K562 (cell line): ENCODE results near the gene MLLT3. TPM values are rescaled to one million over a fixed set of nuclear protein-coding genes. Genes with fewer than 3 reads are reported as not detected.

Source experiments
- ATAC-seq: fragments of 200-7000 bp; cut with Tn5 transposase; 3 replicates; pipeline ENCODE4 v1.9.1; 2020; ENCODE audit warnings: moderate library complexity
- BruUV-seq: library from RNA; stranded (reverse); fragments of 400-500 nt; replicated peaks from 2 replicates; lab custom pipeline; 2021; lab: Mats Ljungman, UMichigan
- CTCF ChIA-PET: fragments of 300-600 bp; formaldehyde crosslinking; extraction: SDS; loops from one replicate; lab custom pipeline; 2021; ENCODE audit warnings: low intra/inter-chr PET ratio; lab: Yijun Ruan, JAX
- POLR2A ChIA-PET: fragments of 300-600, 350-650 bp; sonication (Branson Sonifier 250); formaldehyde crosslinking; extraction: SDS; loops from one replicate; lab custom pipeline; 2021; ENCODE audit warnings: antibody characterized with exemption, inconsistent platforms; lab: Yijun Ruan, JAX
- DNase-seq, 4 experiments: peaks; one replicate each; pipeline versions ENCODE4 v3.0.0 to v3.0.0-alpha.2; 2011 to 2018; ENCODE audit warnings: low spot score in 3 of 4, mixed read lengths in 3 of 4; ENCODE audit errors: extremely low read depth in 1 of 4
- FAIRE-seq: peaks from 2 replicates; lab custom pipeline; 2011; peaks lifted over from hg19 to GRCh38; lab: Jason Lieb, UNC
- H2AFZ ChIP-seq: 2 replicates; pipeline ENCODE4 v1.6.0; 2011; ENCODE audit warnings: low read depth, low read length, control low read depth, inconsistent platforms
- H3K27ac ChIP-seq: fragments of 200-600 bp; 3 replicates; pipeline ENCODE4 v1.8.0; 2011; ENCODE audit warnings: low read depth, mild to moderate bottlenecking, control low read depth, inconsistent platforms, low read length, moderate library complexity, mixed read lengths; ENCODE audit errors: extremely low read depth
- H3K27me3 ChIP-seq, 2 experiments: fragments of 300-600 bp in 1 of 2; 2 replicates in 1 of 2; 3 replicates in 1 of 2; pipeline versions ENCODE4 v1.6.0 to v1.8.0; 2011; ENCODE audit warnings: inconsistent platforms in 2 of 2, low read length in 2 of 2, mild to moderate bottlenecking in 1 of 2, mixed read lengths in 1 of 2, moderate library complexity in 1 of 2; ENCODE audit not compliant: control insufficient read depth in 2 of 2, insufficient read depth in 2 of 2
- H3K36me3 ChIP-seq: fragments of 300-600 bp; 3 replicates; pipeline ENCODE4 v1.8.0; 2011; ENCODE audit warnings: mild to moderate bottlenecking, low read length, inconsistent platforms; ENCODE audit not compliant: control insufficient read depth, insufficient read depth
- H3K4me1 ChIP-seq, 2 experiments: fragments of 200-600 bp in 1 of 2; replicated peaks in 1 of 2; 2 replicates in 1 of 2; 3 replicates in 1 of 2; pipeline versions ENCODE4 v1.5.1 to v1.8.0; 2011; ENCODE audit warnings: inconsistent platforms in 2 of 2, low read length in 2 of 2, mild to moderate bottlenecking in 1 of 2, mixed read lengths in 1 of 2, moderate library complexity in 1 of 2; ENCODE audit not compliant: control insufficient read depth in 2 of 2, insufficient read depth in 2 of 2
- H3K4me2 ChIP-seq: 2 replicates; pipeline ENCODE4 v1.6.1; 2011; ENCODE audit warnings: low read length, control low read depth, inconsistent platforms, mixed read lengths; ENCODE audit not compliant: insufficient read depth
- H3K4me3 ChIP-seq: fragments of 200-600 bp; sonication (generic), shearing (Covaris generic); 2 replicates; pipeline ENCODE4 v1.5.1; 2016; ENCODE audit warnings: control low read depth, inconsistent platforms
- H3K79me2 ChIP-seq: fragments of 200-600 bp; 3 replicates; pipeline ENCODE4 v1.8.0; 2011; ENCODE audit warnings: low read length, inconsistent platforms; ENCODE audit not compliant: control insufficient read depth, insufficient read depth
- H3K9ac ChIP-seq, 2 experiments: 2 replicates each; pipeline versions ENCODE4 v1.6.0 to v1.6.1; 2011; ENCODE audit warnings: low read depth in 2 of 2, low read length in 2 of 2, control low read depth in 1 of 2, inconsistent platforms in 1 of 2, mild to moderate bottlenecking in 1 of 2, mixed read lengths in 1 of 2; ENCODE audit not compliant: insufficient read depth in 1 of 2
- H3K9me1 ChIP-seq: one replicate; pipeline ENCODE4 v1.6.0; 2011; ENCODE audit warnings: inconsistent platforms, mild to moderate bottlenecking, low read length, moderate library complexity; ENCODE audit not compliant: control insufficient read depth, insufficient read depth
- H3K9me3 ChIP-seq: replicated peaks from 2 replicates; pipeline ENCODE4 v1.5.1; 2011; ENCODE audit warnings: low read depth, low read length, inconsistent platforms; ENCODE audit not compliant: control insufficient read depth, insufficient read depth
- H4K20me1 ChIP-seq: replicated peaks from 2 replicates; pipeline ENCODE4 v1.6.1; 2011; ENCODE audit warnings: low read length, inconsistent platforms, mixed read lengths; ENCODE audit not compliant: control insufficient read depth, insufficient read depth
- ARID1B ChIP-seq: fragments of 450-650 bp; IDR thresholded peaks from 2 replicates; pipeline ENCODE4 v1.6.1; 2016; ENCODE audit warnings: antibody characterized with exemption, mild to moderate bottlenecking, inconsistent platforms
- CREB3 ChIP-seq: fragments of 450-650 bp; conservative IDR thresholded peaks from 2 replicates; pipeline ENCODE4 v1.6.1; 2016; ENCODE audit warnings: missing genetic modification characterization, low read depth, mild to moderate bottlenecking, missing compliant biosample characterization, moderate library complexity
- CSDE1 ChIP-seq, 2 experiments: fragments of 450-650 bp; IDR thresholded peaks; 2 replicates each; pipeline ENCODE4 v1.6.1; 2016; ENCODE audit warnings: mild to moderate bottlenecking in 1 of 2
- TAF9B ChIP-seq: fragments of 450-650 bp; IDR thresholded peaks from 2 replicates; pipeline ENCODE4 v1.6.1; 2018; ENCODE audit warnings: mild to moderate bottlenecking; ENCODE audit not compliant: partially characterized antibody
- TEAD4 ChIP-seq, 2 experiments: sonication (generic) in 1 of 2; formaldehyde crosslinking in 1 of 2; IDR thresholded peaks; 2 replicates each; pipeline versions ENCODE4 v1.6.1 to v1.8.0; 2012 to 2022; ENCODE audit warnings: borderline replicate concordance in 1 of 2, inconsistent platforms in 1 of 2, low read length in 1 of 2, mild to moderate bottlenecking in 1 of 2, missing genetic modification reagents in 1 of 2
- ZBTB17 ChIP-seq: fragments of 450-650 bp; formaldehyde crosslinking; IDR thresholded peaks from 2 replicates; pipeline ENCODE4 v1.4.0; 2020; ENCODE audit warnings: mild to moderate bottlenecking
- ZBTB33 ChIP-seq: sonication (generic); formaldehyde crosslinking; IDR thresholded peaks from 2 replicates; pipeline ENCODE4 v1.8.1; 2023; ENCODE audit warnings: mild to moderate bottlenecking, missing genetic modification reagents
- ZC3H8 ChIP-seq: fragments of 450-650 bp; IDR thresholded peaks from 2 replicates; pipeline ENCODE4 v1.6.1; 2017
- ZNF274 ChIP-seq: IDR thresholded peaks from 2 replicates; pipeline ENCODE4 v1.6.1; 2011; ENCODE audit warnings: low read depth, mild to moderate bottlenecking, low read length, moderate library complexity, borderline replicate concordance
- WGBS: fragments of 100-300 bp; shearing (Covaris generic); methylation state at CpG from one replicate; pipeline ENCODE4 v1.1.6; 2016; ENCODE audit warnings: low coverage, mixed read lengths; ENCODE audit not compliant: insufficient coverage; ENCODE audit errors: missing lambda C conversion rate; 5-methylcytosine and 5-hydroxymethylcytosine counted together
- in situ Hi-C: fragments of 300-500 bp; cut with MboI; formaldehyde crosslinking; loops from 4 replicates; pipeline ENCODE4 v1.15.0; 2018; ENCODE audit warnings: inconsistent platforms, mixed read lengths
- intact Hi-C: fragments of 100-400 bp; cut with micrococcal nuclease; formaldehyde crosslinking; loops from 2 replicates; pipeline ENCODE4 v1.14.2; 2022
- polyA plus RNA-seq, 8 experiments: library from polyadenylated mRNA; depleted of rRNA in 4 of 8; stranded (reverse) in 5 of 8; unstranded in 3 of 8; fragments of >200 nt; fragmentation: Nextera tagmentation in 2 of 8; fragmentation: Illumina TruSeq in 1 of 8; extraction: Ambion mirVana in 2 of 8; extraction: Trizol in 1 of 8; gene quantifications; 2 replicates each; pipeline versions ENCODE4 v1.2.1 to v1.2.3, GENCODE V29; 2011 to 2014; ENCODE audit warnings: inconsistent platforms in 1 of 8, missing spikeins in 1 of 8
- total RNA-seq, 7 experiments: library from RNA; depleted of rRNA in 6 of 7; stranded (reverse); fragments of >200 nt in 6 of 7; fragmentation: Illumina TruSeq in 2 of 7; extraction: Trizol in 2 of 7; gene quantifications; 2 replicates each; pipeline versions ENCODE4 v1.2.1 to v1.2.3, GENCODE V29; 2011 to 2021; ENCODE audit warnings: low replicate concordance in 1 of 7

Gene MLLT3
- total and polyA plus RNA-seq, 9 of the 15 experiments (the other 6 are each of a cell fraction or from before 2014, with no cell fraction given), result 0.07 to 0.42 (median 0.22) TPM; not detected in 4

GRCh38 chr9:20363233-20363632 is 259.1 kb downstream of the MLLT3 start:
- Histone ChIP-seq H3K27ac (no peak overlapping the region), H3K9me3 (no peaks in the 10 kb centered on the region), H3K9me1 (no peaks in the 10 kb centered on the region), H3K27me3 (no peaks in the 10 kb centered on the region), H3K9ac (no peak overlapping the region), H3K36me3 (no peaks in the 10 kb centered on the region), H3K79me2 (no peaks in the 10 kb centered on the region), H2AFZ (no peak overlapping the region), H3K4me2 (no peak overlapping the region), H3K4me1 (no peaks in the 10 kb centered on the region), H4K20me1 (no peaks in the 10 kb centered on the region), H3K4me3 (no peak overlapping the region)
- no TSS peak for BruUV-seq
- ChIA-PET CTCF (no interaction called here), POLR2A (no interaction called here)
- WGBS, result 0% methylated on average over 3 of the region's 4 CpGs
- no peak for TF ChIP-seq ZNF274
- TF ChIP-seq TEAD4 (IDR thresholded peaks at IDR 0.05; ENCODE audit: low read length), result no peak
- no peak for TF ChIP-seq TEAD4 (CRISPR knock-in tag; IDR thresholded peaks at IDR 0.05; ENCODE audit: borderline replicate concordance)
- ATAC-seq (no peak), DNase-seq (no peak), FAIRE-seq (no peak)
- in situ Hi-C loops, result no loop called here
- intact Hi-C loops, result no loop called here

GRCh38 chr9:20361656-20362570 is 260.4 kb downstream of the MLLT3 start:
- no peaks in the 10 kb centered on the region for H3K4me1 ChIP-seq
- ChIA-PET POLR2A (no interaction called here), CTCF (no interaction called here)
- in situ Hi-C loops, result no loop called here
- H2AFZ ChIP-seq, result no peak overlapping the region
- H3K9me3 ChIP-seq, result no peaks in the 10 kb centered on the region
- 0% methylated on average over 3 of the region's 3 CpGs for WGBS
- H3K79me2 ChIP-seq, result no peaks in the 10 kb centered on the region
- BruUV-seq, result no TSS peak
- intact Hi-C loops, result no loop called here
- no peak overlapping the region for H3K4me2 ChIP-seq
- H3K27me3 ChIP-seq, result no peaks in the 10 kb centered on the region
- no peak overlapping the region for H3K27ac ChIP-seq
- no peaks in the 10 kb centered on the region for H3K9me1 ChIP-seq
- no peak overlapping the region for H3K9ac ChIP-seq
- FAIRE-seq (no peak), ATAC-seq (no peak), DNase-seq (no peak)
- H4K20me1 ChIP-seq, result no peaks in the 10 kb centered on the region
- no peaks in the 10 kb centered on the region for H3K36me3 ChIP-seq
- H3K4me3 ChIP-seq, result no peak overlapping the region
- TF ChIP-seq ZC3H8, result no peak
- TF ChIP-seq CREB3, result no peak
- TF ChIP-seq ARID1B, result no peak
- no peak for TF ChIP-seq ZBTB17 (CRISPR knock-in tag)
- no peak for TF ChIP-seq CSDE1 (IDR thresholded peaks at IDR 0.05)
- TF ChIP-seq ZBTB33 (CRISPR knock-in tag), result no peak
- no peak for TF ChIP-seq TAF9B
